Islet precursor cell (in vitro differentiated cells): ENCODE results near the gene PPP3R1.

Experiments used
- DNase-seq: peaks from one replicate; pipeline ENCODE4 v3.0.0-alpha.2; 2018

Gene PPP3R1

DNA sequence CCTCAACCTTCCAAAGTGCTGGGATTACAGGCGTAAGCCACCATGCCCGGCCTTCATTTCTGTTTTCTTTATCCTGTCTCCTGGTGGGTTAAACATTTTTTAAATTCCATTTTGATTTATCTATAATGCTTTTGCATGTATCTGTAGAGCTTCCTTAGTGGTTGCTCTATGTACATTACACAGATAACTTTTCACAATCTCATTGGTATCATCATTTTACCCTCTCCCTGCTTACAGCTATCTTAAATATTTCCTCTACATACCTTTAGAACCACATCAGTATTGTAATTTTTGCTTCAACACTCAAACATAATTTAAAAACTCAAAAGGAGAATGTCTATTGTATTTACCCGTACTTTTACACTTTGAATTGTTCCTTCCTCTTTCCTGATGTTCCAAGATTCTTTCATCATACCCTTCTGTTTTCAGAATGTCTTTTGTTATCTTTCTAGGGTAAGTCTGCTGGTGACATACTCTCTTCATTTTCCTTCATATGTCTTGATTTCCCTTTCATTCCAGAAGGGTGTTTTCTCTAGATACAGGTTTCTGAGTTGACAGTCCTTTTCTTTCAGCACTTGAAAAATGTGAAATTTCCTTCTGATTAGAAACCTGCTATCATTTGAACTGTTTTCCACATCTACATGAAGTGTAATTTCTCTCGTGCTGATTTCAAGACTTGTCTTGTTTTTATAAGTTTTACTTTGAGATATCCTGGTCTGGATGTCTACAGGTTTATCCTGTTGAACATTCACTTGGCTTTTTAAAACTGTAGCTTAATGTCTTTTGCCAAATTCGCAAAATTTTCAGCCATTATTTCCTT lies 21.9 kb downstream of the PPP3R1 start:
- no peak for DNase-seq

DNA sequence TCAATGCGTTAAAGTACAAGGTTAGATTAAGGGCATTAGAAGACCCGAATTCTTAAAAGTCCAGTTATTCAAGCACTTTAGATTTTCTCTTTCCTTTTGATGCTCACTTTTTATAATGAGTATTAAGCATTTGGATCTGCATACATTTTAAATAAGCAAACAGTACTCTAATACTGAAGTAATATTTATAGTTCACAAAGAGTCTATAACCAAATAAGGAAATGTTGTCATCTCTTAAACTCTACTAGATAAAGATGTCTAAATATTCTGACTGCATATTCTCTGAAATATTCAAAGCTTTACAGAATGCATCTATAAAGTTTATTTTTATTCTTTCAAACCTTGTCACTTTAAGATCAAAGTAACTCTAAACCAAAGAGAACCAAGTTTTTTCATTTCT lies 25.5 kb downstream of the PPP3R1 start:
- no peak for DNase-seq

DNA sequence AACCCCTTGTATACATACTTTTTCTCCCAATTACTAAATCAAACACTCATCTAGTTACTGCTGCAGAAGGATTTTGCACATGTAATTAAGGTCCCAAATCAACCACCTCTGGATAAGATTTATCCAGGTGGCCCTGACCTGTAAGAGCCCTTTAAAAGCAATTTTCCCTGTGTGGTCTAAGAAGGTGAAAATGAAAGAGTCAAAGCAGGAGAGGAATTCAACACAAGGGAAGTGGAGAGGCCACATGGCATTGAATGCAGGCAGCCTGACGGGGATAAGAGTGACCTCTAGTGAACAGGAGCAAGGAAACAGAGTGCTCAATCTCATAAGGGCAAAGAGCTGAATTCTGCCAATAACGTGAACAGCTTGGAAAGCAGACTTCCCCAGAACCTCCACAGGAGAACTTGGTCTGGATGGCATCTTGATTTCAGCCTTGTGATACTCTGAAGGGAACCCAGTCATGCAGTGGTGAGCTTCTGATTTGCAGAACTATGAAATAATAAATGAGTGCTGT lies 27.2 kb downstream of the PPP3R1 start:
- DNase-seq, result peak; percentile 78

DNA sequence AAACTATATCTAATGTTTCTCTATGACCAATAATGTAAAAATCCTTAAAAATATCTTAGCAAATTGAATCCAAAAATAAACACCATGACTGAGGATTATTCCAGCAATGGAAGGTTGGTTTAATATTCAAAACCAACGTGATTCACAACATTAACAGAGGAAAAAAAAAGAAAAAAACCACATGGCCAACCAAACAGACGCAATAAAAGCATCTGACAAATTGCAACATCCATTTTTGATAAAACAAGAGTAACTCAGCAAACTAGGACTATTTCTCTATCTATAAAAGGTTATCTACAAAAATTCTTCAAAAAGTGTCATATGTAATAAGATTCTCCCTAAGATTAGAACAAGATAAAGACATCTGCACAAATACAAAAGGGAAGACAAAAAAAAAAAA lies 28.9 kb downstream of the PPP3R1 start:
- no peak for DNase-seq

DNA sequence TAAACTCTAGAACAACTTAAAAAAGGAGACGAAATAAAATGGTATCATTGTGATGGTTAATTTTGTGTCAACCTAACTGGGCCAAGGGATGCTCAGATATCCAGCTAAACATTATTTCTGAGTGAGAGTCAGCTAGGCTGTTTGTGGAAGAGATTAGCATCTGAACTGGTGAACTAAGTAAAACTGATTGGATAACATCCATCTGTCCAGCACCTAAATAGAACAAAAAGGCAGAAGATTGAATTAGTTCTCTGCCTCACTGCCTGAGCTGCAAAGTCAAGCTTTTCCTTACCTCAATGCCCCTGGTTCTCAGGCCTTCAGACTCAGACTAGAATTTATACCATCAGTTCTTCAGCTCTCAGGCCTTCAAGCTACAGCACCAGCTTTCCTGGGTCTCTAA lies 30.0 kb downstream of the PPP3R1 start:
- no peak for DNase-seq

DNA sequence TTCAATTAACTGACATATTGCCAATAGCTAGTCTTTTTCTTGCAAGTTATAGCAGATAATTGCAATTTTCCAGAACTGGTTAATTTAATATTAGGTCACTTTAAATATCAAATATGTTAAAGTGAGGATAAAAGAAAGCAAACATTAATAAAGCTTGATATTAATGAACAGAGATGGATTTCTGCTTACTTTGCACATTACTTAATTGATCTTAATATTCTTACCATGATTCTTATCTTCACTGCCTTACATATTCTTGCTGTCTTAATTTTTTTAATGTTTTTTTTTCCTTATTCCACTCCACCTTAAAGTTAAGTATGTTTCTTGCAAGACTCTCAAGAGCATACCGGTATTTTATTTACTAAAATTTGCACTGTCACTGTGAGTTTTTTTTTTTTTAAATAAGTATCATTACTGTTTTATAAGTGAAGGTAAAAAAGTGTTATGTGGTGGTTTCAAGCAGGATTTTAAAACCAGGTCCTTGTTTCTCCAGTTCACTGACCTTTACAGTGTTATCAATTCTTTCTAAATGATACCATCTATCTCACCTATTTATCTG lies 33.9 kb downstream of the PPP3R1 start:
- DNase-seq, result no peak

DNA sequence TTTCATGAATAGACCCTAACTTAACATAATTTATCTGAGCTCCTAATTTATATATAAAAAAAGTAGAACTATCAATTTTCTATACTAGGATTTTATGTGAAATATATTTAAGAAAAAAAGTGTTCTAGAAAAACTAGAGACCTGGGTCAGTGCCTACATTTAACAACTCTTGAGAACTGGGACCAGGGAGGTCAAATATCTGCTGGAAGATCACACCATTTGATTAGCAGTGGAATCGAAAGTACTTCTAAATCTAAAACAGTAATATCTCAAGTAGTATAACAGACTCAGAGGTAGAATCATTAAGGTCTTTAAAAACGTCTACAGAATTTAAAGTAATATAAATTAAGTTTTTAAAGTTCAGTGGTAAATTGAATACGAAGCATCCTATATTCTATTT lies 34.6 kb downstream of the PPP3R1 start:
- no peak for DNase-seq

DNA sequence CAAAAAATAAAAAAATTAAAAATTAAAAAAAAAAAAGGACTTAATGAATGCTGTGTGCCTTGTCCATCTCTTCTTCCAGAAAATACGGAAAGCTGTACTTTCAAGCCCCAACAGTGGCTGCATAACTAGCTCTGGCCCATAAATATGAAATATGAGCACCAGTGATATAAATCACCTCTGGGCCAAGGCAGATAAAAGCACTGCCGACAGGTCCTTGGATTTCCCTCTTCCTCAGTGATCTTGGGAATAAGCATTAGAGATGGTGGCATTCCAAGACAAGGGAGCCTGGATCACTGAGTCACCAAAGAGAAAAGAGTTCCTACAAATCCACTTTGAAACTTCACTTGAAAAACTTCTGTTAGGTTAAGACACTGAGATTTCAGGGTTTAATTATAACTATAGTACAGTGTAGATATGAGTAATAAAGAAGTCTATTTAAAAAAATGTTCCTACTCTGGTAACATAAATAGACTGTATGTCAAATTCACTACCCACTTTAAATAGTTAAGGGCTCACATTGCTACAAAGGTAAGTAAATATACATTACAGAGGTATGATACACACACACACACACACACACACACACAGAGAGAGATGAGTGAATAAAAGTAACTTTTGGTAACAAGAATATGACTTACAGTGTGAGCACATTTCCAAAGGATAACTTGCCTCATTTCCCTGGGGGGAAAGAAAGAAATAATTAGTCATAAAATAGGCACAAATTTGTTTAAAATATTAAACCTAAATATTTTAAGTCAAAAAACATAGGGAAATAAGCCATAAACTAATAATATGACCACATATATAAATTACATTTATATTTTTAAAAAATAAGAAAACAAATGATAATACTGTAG lies 35.6 kb downstream of the PPP3R1 start:
- DNase-seq, result no peak

DNA sequence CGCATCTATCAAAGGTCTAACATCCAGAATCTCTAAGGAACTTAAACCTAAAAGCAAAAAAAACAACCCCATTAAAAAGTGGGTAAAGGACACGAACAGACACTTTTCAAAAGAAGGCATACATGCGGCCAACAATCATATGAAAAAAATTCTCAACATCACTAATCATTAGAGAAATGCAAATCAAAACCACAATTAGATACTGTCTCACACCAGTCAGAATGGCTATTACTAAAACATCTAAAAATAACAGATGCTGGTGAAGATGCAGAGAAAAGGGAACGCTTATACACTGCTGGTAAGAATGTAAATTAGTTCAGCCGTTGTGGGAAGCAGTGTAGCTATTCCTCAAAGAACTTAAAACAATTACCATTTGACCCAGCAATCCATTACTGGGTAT lies 38.0 kb downstream of the PPP3R1 start:
- DNase-seq, result no peak

DNA sequence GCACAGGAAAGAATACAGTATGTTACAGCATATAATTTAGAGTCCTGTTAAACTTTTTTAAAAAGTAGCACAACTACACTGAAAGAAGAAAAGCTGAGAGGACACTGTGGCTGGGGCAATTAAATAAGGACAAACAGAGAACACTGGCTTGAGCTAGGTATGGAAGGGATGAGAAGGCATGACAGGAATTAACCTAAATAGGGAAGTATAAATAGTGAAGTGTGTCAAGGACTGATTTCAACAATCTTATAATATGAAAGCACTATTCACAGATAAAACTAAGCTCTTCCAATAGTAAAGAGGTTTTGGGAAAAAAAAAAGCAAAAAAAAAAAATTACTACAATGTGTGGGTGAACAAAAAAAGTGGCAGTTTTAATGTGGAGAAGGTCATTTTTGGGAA lies 45.5 kb downstream of the PPP3R1 start:
- DNase-seq, result no peak

DNA sequence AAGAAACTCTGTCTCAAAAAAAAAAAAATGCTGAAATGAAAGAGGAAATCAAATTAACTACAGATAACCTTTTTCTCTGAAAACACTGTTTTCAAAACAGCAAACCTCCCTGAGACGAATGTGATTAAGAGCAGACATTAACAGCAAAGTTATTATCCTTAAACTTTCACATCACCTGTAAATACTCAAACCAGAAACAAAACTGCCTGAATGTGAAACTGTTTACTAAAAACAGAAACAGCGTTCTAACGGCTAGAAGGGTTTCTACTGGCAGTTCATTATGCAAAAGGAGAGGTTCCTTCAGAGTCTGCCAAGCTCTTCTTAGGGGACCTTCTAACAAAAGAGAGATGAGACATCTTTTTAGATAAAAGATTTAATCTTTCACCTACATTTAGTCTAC lies 48.7 kb downstream of the PPP3R1 start:
- DNase-seq, result no peak

DNA sequence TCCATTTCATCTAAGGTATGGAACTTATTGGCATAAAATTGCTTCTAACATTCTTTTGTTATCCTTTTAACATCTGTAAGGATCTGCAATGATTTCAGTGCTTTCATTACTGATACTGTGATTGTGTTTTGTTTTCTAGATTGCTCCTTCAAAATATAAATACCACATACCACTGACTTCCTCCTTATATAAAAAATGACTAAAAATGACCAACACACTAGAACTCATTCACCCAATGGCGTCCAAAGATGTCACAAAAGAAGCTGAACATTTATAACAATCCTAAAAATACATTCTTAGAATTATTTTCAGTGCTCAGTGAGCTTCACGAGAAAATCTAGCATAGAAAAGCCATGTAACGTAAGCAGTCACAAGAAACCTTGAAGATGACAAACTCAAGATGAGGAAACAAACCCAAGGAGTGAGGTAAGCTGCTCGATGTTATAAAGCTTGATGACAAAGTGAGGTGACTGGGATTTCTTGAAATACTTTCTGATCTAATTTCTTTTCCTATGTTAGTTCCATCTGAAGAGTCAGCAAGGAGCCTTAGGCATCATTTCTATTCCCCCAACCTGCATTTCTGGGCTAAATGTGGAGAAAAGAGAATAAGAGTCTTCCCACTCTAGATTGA lies 52.1 kb downstream of the PPP3R1 start:
- no peak for DNase-seq

DNA sequence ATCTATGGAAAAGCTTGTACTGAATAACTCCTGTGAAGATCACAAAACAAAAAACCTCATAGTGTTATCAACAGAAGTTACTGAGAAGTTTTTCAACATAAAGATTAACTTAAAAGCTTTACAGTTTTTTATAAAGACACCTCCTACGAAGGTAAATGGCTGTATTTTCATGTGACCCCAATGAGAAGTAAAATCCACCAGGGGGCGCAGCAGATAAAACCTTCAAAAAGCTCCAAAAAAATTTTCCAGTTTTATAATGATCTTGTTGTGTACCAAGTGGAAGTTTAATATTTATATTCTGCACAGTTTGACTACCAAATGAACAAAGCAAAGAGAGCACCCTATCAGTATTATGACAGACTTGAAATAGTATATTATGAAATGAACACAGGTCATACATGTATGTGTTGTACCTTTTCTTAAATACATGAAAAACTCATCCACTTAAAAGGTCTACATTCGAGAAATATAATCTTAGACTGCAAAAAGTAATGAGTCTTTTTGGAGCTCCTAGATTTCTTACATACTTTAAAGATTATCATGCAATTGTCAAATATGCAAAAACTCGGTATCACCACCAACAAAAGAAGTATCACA lies 56.1 kb downstream of the PPP3R1 start:
- DNase-seq, result no peak

DNA sequence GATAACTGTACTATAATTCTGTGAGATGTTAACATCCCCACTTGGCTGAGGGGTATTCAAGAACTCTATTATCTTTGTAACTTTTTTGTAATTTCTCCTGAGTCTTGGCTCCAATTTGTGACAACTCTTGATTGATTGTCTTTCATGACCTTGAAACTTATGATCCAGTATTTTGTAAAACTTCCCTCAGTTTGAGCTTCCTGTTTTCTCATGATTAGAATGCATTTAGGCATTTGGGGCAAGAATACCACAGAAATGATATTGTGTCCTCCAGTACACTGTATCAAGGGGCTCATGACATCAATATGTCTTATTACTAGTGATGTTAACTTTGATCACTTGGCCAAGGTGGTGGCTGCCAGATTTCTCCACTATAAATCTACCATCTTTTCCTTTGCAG lies 57.2 kb downstream of the PPP3R1 start:
- no peak for DNase-seq

DNA sequence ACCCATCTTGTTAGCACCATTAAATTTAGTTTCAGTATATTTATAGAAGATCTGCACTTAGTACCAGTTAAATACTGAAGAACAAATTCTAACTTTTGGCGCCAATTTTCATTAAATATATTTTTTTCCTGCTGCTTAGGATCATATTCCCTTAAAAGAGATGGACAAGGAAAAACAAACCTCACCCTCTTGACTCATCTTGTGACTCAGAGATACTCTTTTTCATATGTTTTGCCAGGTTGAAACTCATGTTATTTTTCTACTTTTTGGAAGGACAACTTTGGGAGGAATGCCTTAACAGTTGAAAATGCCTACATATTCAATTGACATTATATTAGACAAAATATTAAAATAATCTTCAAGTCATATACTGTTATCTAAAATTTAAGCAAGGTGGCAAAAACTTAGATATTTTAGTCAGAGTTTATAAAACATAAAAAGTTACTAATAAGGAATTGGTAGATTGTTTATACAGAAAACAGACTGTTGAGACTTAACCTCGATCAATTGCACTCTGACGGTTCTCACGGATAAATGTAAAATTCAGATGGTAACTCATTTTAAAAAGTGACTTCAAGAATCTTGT lies 58.5 kb downstream of the PPP3R1 start:
- no peak for DNase-seq

DNA sequence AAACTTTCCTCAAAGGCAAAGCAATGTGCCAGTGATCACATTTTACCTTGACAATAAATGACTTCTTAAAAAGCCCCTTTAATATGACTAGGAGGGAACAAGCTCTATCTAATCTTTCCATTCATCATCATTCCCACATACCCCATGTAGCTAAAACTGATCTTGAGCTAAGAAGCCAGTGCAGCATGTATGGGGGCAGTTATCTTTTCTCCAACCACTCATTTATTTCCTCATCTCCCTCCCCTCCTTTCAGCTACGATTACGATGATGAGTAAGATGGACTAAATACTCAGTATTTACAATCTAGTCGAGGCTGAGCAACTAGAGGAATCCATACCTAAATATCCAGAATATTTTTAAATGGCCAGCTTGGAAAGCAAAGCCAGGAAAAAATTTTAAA lies 59.2 kb downstream of the PPP3R1 start:
- no peak for DNase-seq

DNA sequence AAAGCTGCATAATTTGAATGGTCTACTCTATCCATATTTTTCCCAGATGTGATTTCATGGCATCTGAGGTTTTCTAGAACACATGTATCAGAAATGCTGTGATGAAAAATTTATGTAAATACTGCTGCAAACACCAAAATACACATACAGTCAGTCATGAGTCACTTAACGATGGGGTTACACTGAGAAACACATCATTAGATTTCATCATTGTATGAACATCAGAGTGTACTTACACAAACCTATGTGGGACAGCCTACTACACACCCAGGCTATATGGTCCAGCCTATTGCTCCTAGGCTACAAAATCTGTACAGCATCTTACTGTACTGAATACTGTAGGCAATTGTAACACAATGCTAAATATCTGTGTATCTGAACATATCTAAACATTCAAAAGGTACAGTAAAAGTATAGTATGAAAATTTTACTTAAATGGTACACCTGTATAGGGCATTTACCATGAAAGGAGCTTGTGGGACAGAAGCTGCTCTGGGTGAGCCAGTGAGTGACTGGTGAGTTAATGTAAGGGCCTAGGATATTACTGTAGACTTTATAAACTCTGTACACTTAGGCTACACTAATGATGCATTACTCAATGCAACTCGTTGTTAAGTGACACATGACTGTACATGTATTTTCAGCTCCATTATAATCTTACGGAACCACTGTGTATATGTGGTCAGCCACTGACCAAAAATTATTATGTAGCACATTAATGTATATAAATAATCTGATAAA lies 61.2 kb downstream of the PPP3R1 start:
- no peak for DNase-seq

DNA sequence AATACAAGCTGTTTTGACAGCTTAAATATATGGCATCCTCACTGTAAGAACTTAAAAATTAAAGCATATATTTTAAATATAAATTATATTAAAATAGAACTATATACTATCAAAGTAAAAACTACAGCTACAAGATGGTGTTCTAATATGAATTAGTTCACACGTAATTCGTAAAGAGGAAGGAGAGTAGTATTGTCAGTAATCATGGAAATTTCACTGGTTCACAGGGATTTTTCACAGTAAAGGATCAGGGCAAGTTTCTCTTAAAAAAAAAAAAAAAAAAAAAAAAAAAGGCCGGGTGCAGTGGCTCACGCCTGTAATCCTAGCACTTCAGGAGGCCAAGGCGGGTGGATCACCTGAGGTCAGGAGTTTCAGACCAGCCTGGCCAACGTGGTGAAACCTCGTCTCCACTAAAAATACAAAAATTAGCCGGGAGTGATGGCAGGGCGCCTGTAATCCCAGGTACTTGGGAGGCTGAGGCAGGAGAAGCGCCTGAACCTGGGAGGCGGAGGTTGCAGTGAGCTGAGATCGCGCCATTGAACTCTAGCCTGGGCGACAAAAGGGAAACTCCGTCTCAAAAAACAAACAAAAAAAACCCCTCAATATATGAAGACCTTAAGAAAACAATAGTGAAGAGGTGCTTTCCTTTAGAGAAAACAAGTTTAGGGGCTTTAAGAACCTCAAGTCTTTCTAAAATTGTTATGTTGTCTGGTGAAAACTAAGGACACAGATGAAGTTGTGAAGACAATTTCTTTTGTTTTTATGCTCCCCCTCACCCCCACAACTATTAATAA lies 62.1 kb downstream of the PPP3R1 start:
- DNase-seq, result no peak

DNA sequence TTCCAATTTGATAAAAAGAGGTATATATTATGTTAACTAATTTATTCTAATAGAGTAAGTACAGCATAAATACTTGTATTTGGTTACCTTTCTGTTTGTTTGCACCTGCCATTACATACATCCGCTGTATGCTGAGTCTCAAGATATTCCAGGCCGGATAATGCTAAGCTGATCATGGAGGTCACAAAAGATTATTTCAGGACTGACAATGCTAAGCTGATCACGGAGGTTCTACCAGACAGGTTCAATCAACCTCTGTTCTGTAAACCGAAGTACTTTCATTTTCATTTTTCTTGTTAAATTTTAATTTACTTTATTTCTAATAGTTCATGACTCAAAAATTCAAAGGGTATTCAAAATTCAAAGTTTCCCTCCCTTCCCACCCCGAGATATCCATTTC lies 63.5 kb downstream of the PPP3R1 start:
- DNase-seq, result no peak

DNA sequence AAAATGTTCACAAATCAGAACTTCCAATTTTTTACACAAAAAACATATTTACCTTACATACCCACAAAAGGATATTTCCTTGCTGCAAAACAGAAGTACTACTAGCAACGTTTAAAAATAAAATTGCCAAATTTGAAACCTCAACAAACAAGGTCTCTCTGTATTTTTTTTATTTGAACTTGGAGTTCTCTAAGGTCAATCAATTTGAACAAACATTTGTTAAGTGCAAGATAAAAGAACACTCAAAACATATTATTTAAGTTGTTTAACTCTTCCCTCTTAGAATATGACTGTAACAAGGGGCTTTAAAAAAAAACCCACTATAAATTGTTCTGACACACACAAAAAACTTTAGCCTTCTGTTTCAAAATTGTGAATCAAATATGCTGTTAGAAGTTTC lies 65.0 kb downstream of the PPP3R1 start:
- DNase-seq, result no peak
